ENCODE data around the gene NUP85. TPM values are rescaled to one million over a fixed set of nuclear protein-coding genes. Genes with fewer than 3 reads are reported as not detected.

Gene NUP85
- total RNA-seq, 1 donor from 2014 or later, result 83.9 TPM

DNA sequence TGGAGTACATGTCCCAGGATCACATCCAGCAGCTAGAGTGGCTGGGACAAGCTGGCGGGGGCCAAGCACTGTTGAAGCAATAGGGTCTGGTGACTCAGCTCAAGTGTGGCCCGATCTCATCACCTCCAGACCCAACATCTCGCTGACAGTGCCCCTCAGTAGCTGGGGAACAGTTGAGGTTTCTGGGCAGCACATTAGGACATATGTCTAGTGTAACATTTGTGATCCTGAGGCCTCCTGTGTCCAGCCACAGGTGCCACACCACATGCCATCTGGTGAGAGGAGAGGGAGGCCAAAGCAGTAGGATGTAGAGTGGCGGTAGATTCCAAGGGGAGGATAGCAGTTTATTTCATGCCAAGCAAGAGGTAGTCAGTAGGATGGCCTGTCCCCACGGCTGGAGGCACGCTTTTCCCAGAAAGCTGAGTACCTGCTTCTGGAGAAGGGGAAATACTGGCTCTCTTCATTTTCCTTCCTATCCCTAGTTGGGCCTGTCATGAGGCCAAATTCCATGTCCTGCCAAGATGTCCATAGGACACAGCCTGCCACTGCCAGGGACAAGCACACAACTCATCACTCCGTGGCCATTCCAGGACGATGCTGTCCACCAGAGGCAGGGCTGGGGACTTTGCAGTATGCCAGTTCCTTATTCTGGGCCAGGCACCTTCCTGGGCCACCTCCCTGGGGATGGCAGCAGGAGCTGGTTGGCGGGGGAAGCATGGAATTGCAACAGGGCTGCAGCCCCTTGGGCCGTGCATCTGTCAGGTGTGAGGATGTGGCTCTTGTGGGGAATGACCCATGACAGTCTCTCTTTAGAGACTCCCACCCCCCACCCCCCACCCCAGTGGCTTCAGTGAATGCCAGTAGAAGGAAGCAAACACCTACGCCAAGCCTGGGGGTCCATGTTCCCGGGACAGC lies 31.9 kb downstream of the NUP85 start:
- no peak overlapping the region for H3K27ac Mint-ChIP-seq (ENCODE audit: unreplicated experiment)
- H3K9me3 Mint-ChIP-seq (ENCODE audit: unreplicated experiment), result no peaks in the 10 kb centered on the region
- H3K36me3 Mint-ChIP-seq (ENCODE audit: low read depth, unreplicated experiment), result peaks cover 50% of the 10 kb centered on the region
- no peak overlapping the region for H3K4me3 Mint-ChIP-seq (ENCODE audit: unreplicated experiment)
- TF ChIP-seq CTCF (IDR thresholded peaks at IDR 0.05; ENCODE audit: unreplicated experiment), result no peak
- DNase-seq (ENCODE audit: low spot score), result no peak
- H3K4me1 Mint-ChIP-seq (ENCODE audit: unreplicated experiment), result peaks cover 11% of the 10 kb centered on the region
- H3K27me3 Mint-ChIP-seq (ENCODE audit: unreplicated experiment), result peaks cover 9% of the 10 kb centered on the region

- TF ChIP-seq CTCF (IDR thresholded peaks at IDR 0.05; ENCODE audit: unreplicated experiment), result no peak
- peaks cover 11% of the 10 kb centered on the region for H3K4me1 Mint-ChIP-seq (ENCODE audit: unreplicated experiment)
- peaks cover 9% of the 10 kb centered on the region for H3K27me3 Mint-ChIP-seq (ENCODE audit: unreplicated experiment)
- H3K27ac Mint-ChIP-seq (ENCODE audit: unreplicated experiment), result no peak overlapping the region
- no peaks in the 10 kb centered on the region for H3K9me3 Mint-ChIP-seq (ENCODE audit: unreplicated experiment)
- peak overlapping the region; percentile 56 for H3K4me3 Mint-ChIP-seq (ENCODE audit: unreplicated experiment)
- peaks cover 48% of the 10 kb centered on the region for H3K36me3 Mint-ChIP-seq (ENCODE audit: low read depth, unreplicated experiment)
- DNase-seq (ENCODE audit: low spot score), result no peak
These were observed 32.6 kb downstream of the NUP85 start for GRCh38 chr17:75238020-75238580.

DNA sequence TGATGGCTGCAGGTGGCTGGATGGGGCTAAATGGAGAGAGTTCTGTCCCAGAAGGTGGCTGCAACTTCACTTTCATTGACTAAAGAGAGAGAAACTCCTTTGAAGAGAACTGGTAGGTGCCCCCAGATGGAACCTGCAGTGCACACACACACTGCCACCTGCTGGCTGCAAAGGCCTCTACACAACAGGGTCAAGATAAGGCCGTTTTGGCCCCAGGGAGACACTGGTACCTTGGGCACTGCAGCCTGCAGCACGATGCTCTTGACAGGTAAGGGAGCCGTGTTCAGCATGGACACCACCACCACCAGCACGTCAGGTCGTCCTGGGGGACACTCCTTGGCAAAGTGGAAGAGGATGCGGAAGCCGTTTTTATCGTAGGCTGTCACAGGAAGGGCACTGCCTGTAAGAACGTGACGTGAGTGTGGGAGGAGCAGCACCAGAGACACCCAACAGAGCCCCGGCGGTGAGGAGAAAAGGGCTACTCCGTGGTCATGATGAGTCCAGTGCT lies 33.3 kb downstream of the NUP85 start:
- Mint-ChIP-seq H3K4me1 (ENCODE audit: unreplicated experiment) (peaks cover 11% of the 10 kb centered on the region), H3K36me3 (ENCODE audit: low read depth, unreplicated experiment) (peaks cover 51% of the 10 kb centered on the region), H3K27me3 (ENCODE audit: unreplicated experiment) (peaks cover 9% of the 10 kb centered on the region), H3K27ac (ENCODE audit: unreplicated experiment) (peak overlapping the region; percentile 23), H3K9me3 (ENCODE audit: unreplicated experiment) (no peaks in the 10 kb centered on the region), H3K4me3 (ENCODE audit: unreplicated experiment) (peak overlapping the region; percentile 56)
- peak; percentile 70 for DNase-seq (ENCODE audit: low spot score)
- TF ChIP-seq CTCF (IDR thresholded peaks at IDR 0.05; ENCODE audit: unreplicated experiment), result peak; percentile 70

- DNase-seq (ENCODE audit: low spot score), result no peak
- Mint-ChIP-seq H3K4me1 (ENCODE audit: unreplicated experiment) (peaks cover 11% of the 10 kb centered on the region), H3K27ac (ENCODE audit: unreplicated experiment) (no peak overlapping the region), H3K27me3 (ENCODE audit: unreplicated experiment) (peaks cover 9% of the 10 kb centered on the region), H3K9me3 (ENCODE audit: unreplicated experiment) (no peaks in the 10 kb centered on the region), H3K36me3 (ENCODE audit: low read depth, unreplicated experiment) (peaks cover 53% of the 10 kb centered on the region), H3K4me3 (ENCODE audit: unreplicated experiment) (no peak overlapping the region)
- no peak for TF ChIP-seq CTCF (IDR thresholded peaks at IDR 0.05; ENCODE audit: unreplicated experiment)
These were observed 33.7 kb downstream of the NUP85 start for GRCh38 chr17:75239214-75239613.

All from endothelial cell (in vitro differentiated cells).